Liver (tissue), 2 donors: ENCODE data around the gene RCOR1.

Experiments
- TF ChIP-seq, protein P1 (sequence below): fragments of 150-350 bp; IDR thresholded peaks from 2 replicates; pipeline ENCODE4 v1.5.1; 2017; ENCODE audit warnings: improper control_type of control experiment, low read depth, low read length; ENCODE audit not compliant: missing input control
- TF ChIP-seq, protein P2 (sequence below): IDR thresholded peaks from 2 replicates; pipeline ENCODE4 v1.6.1; 2016; ENCODE audit warnings: antibody characterized with exemption
- donor health status: healthy.

GRCh38 chr14:102738373-102739189, 146.1 kb downstream of the RCOR1 start:
- TF ChIP-seq, protein P1, sequence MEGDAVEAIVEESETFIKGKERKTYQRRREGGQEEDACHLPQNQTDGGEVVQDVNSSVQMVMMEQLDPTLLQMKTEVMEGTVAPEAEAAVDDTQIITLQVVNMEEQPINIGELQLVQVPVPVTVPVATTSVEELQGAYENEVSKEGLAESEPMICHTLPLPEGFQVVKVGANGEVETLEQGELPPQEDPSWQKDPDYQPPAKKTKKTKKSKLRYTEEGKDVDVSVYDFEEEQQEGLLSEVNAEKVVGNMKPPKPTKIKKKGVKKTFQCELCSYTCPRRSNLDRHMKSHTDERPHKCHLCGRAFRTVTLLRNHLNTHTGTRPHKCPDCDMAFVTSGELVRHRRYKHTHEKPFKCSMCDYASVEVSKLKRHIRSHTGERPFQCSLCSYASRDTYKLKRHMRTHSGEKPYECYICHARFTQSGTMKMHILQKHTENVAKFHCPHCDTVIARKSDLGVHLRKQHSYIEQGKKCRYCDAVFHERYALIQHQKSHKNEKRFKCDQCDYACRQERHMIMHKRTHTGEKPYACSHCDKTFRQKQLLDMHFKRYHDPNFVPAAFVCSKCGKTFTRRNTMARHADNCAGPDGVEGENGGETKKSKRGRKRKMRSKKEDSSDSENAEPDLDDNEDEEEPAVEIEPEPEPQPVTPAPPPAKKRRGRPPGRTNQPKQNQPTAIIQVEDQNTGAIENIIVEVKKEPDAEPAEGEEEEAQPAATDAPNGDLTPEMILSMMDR = no peak
- TF ChIP-seq, protein P2, sequence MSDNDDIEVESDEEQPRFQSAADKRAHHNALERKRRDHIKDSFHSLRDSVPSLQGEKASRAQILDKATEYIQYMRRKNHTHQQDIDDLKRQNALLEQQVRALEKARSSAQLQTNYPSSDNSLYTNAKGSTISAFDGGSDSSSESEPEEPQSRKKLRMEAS = no peak
